B cell (primary cell): Measurements from ENCODE around the gene CAMKV.

Experiments used
- CTCF ChIP-seq: fragments of 200-600 bp; IDR thresholded peaks from one replicate; pipeline ENCODE4 v1.8.0; 2022; ENCODE audit warnings: antibody characterized with exemption, mild to moderate bottlenecking
- EZH2 ChIP-seq: IDR thresholded peaks from 2 replicates; pipeline ENCODE4 v1.6.1; 2012; ENCODE audit warnings: borderline replicate concordance, low read depth, mild to moderate bottlenecking, moderate library complexity, low read length; ENCODE audit not compliant: insufficient read depth, poor library complexity, severe bottlenecking

- TF ChIP-seq EZH2 (no peak), CTCF (no peak)
Observed at GRCh38 chr3:49912881-49913281, 43.2 kb upstream of the CAMKV start.
